G401 (cell line): ENCODE results near the gene ALOX15B. TPM values are rescaled to one million over a fixed set of nuclear protein-coding genes. Genes with fewer than 3 reads are reported as not detected.

ENCODE experiments used
- DNase-seq: peaks from one replicate; pipeline ENCODE4 v3.0.0-alpha.2; 2015; ENCODE audit warnings: low spot score
- in situ Hi-C: cut with HindIII; loops from 2 replicates; pipeline ENCODE4 v1.10.0; 2016; ENCODE audit warnings: low sequenced_read_pairs, mixed read lengths
- total RNA-seq: library from RNA; depleted of rRNA; stranded (reverse); fragments of >200 nt; shearing (Covaris generic); gene quantifications from 2 replicates; pipeline ENCODE4 v1.2.3, GENCODE V29; 2014; rRNA removed

ALOX15B gene
- total RNA-seq, 1 experiment from 2014 or later = not detected

- no peak for DNase-seq
- in situ Hi-C loops = no loop called here
Measured at GRCh38 chr17:8091033-8091687, 52.3 kb downstream of the ALOX15B start.

GRCh38 chr17:8095361-8095760 is 56.5 kb downstream of the ALOX15B start:
- no peak for DNase-seq
- in situ Hi-C loops = no loop called here

- no peak for DNase-seq
- in situ Hi-C loops = no loop called here
Measured at GRCh38 chr17:8096541-8096940, 57.7 kb downstream of the ALOX15B start.

Other genes starting within 250 kb of the ALOX15B start
- 0.34 and 0.37 TPM in 2 replicates for gene KDM6B, start 204.8 kb upstream of the ALOX15B start, total RNA-seq
- 0.37 TPM in 1 of 2 replicates, not detected in the other for gene TMEM88, start 184.0 kb upstream of the ALOX15B start, total RNA-seq
- gene NAA38, start 181.5 kb upstream of the ALOX15B start, total RNA-seq = 97.3 and 101 TPM in 2 replicates
- 8.5 and 10.0 TPM in 2 replicates for gene CYB5D1, start 181.1 kb upstream of the ALOX15B start, total RNA-seq
- gene CHD3, start 150.3 kb upstream of the ALOX15B start, total RNA-seq = 34.1 and 41.5 TPM in 2 replicates
- gene RNF227, start 122.8 kb upstream of the ALOX15B start, total RNA-seq = 3.5 and 16.7 TPM in 2 replicates
- 0.49 TPM in 1 of 2 replicates, not detected in the other for gene KCNAB3, start 109.2 kb upstream of the ALOX15B start, total RNA-seq
- gene TRAPPC1, start 107.1 kb upstream of the ALOX15B start, total RNA-seq = 6.1 and 7.8 TPM in 2 replicates
- gene CNTROB, start 106.9 kb upstream of the ALOX15B start, total RNA-seq = 25.4 and 29.3 TPM in 2 replicates
- 0.06 TPM in 1 of 2 replicates, not detected in the other for gene GUCY2D, start 36.4 kb upstream of the ALOX15B start, total RNA-seq
- not detected in 2 replicates for gene ALOX12B, start 48.7 kb downstream of the ALOX15B start, total RNA-seq
- gene ALOXE3, start 79.5 kb downstream of the ALOX15B start, total RNA-seq = 0.85 TPM in 1 of 2 replicates, not detected in the other
- 1.1 and 3.9 TPM in 2 replicates for gene HES7, start 85.0 kb downstream of the ALOX15B start, total RNA-seq
- 29.0 and 34.0 TPM in 2 replicates for gene PER1, start 113.3 kb downstream of the ALOX15B start, total RNA-seq
- gene VAMP2, start 123.9 kb downstream of the ALOX15B start, total RNA-seq = 1.0 and 1.4 TPM in 2 replicates
- 37.8 and 60.6 TPM in 2 replicates for gene TMEM107, start 137.3 kb downstream of the ALOX15B start, total RNA-seq
- 24.3 and 25.6 TPM in 2 replicates for gene BORCS6, start 151.1 kb downstream of the ALOX15B start, total RNA-seq
- gene AURKB, start 171.5 kb downstream of the ALOX15B start, total RNA-seq = 162 and 166 TPM in 2 replicates
- 15.0 and 22.9 TPM in 2 replicates for gene CTC1, start 209.0 kb downstream of the ALOX15B start, total RNA-seq
- 133 and 173 TPM in 2 replicates for gene PFAS, start 210.2 kb downstream of the ALOX15B start, total RNA-seq
- 54.4 and 65.3 TPM in 2 replicates for gene RANGRF, start 249.6 kb downstream of the ALOX15B start, total RNA-seq